ENCODE measurements around the gene KCNG3.
"Not testable (repeated sequence)": the region's sequence is repeated elsewhere in the genome, so short reads cannot be mapped to it uniquely, and the experiment has no call there.

KCNG3 gene

GRCh38 chr2:42429352-42429751, 64.4 kb downstream of the KCNG3 start:
- DNase-seq (ENCODE audit: low spot score), result no peak

- DNase-seq (ENCODE audit: low spot score), result no peak
Observed at GRCh38 chr2:42425697-42426096, 68.1 kb downstream of the KCNG3 start.

- no peak for DNase-seq (ENCODE audit: low spot score)
Observed at GRCh38 chr2:42424033-42424432, 69.7 kb downstream of the KCNG3 start.

DNA sequence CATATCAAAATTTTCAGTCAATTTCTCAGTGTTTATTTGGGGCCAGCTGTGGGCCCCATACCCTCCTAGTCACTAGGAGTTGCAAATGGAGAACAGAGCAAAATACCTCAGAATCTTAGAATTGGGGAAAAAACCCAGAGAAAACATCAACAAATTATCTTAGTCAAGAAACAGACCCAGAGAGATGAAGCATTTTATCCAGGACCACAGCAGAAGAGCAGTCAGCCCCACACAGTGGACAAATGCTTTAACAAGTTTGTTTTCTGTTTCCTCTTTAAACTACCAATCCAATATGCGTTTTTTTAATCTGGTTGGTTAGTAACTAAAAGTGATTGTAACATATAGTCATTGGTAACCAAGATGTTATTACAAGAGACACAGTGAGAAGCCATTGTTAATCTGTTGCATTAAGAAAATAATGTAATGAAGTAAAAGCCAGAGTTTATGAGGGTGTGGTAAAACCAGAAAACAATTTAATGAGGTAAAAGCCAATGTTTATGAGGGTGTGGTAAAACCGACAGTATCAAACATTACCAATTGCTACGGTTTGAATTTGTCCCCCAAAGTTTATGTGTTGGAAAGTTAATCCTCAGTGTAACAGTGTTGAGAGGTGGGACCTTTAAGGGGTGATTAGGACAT, 72.1 kb downstream of the KCNG3 start:
- DNase-seq (ENCODE audit: low spot score), result no peak

- no peak for DNase-seq (ENCODE audit: low spot score)
Observed at GRCh38 chr2:42421157-42421485, 72.7 kb downstream of the KCNG3 start.

- no peak for DNase-seq (ENCODE audit: low spot score)
Observed at GRCh38 chr2:42414648-42415047, 79.1 kb downstream of the KCNG3 start.

- no peak for DNase-seq (ENCODE audit: low spot score)
Observed at GRCh38 chr2:42414158-42414557, 79.6 kb downstream of the KCNG3 start.

- DNase-seq (ENCODE audit: low spot score), result no peak
Observed at GRCh38 chr2:42410742-42411514, 82.9 kb downstream of the KCNG3 start.

GRCh38 chr2:42408009-42408408, 85.8 kb downstream of the KCNG3 start:
- DNase-seq (ENCODE audit: low spot score), result no peak

- DNase-seq (ENCODE audit: low spot score), result no peak
Observed at GRCh38 chr2:42407476-42407875, 86.3 kb downstream of the KCNG3 start.

- no peak for DNase-seq (ENCODE audit: low spot score)
Observed at GRCh38 chr2:42404676-42405075, 89.1 kb downstream of the KCNG3 start.

DNA sequence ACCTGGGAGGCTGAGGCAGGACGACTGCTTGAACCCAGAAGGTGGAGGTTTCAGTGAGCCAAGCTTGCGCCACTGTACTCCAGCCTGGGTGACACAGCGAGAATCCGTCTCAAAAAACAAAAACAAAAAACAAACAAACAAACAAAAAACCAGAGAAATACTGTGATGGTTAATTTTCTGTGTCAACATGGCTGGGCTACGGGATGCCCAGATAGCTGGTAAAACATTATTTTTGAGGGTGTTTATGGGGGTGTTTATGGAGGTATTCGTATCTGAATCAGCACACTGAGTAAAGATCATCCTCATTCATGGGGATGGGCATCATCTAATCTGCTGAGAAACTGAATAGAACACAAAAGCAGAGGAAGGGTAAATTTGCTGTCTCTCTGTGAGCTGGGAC, 92.0 kb downstream of the KCNG3 start:
- DNase-seq (ENCODE audit: low spot score), result no peak

DNA sequence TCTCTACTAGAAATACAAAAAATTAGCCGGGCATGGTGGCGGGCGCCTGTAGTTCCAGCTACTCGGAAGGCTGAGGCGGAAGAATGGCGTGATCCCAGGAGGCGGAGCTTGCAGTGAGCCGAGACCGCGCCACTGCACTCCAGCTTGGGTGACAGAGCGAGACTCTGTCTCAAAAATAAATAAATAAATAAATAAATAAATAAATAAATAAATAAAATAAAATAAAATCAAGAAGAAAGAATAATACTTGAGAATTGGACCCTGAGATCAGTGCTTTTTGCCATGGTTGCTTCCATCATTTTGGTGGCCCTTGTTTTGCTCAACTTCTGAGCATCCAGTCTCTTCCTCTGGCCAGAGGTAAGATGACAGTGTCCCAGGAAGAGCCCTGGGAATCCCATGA, 95.7 kb downstream of the KCNG3 start:
- not testable (repeated sequence) for DNase-seq (ENCODE audit: low spot score)

GRCh38 chr2:42393320-42393719, 100.5 kb downstream of the KCNG3 start:
- DNase-seq (ENCODE audit: low spot score), result not testable (repeated sequence)

GRCh38 chr2:42392191-42392590, 101.6 kb downstream of the KCNG3 start:
- DNase-seq (ENCODE audit: low spot score), result no peak

Data from kidney tubule cell (primary cell).